HEK293 (cell line): ENCODE results near the gene SLC31A1.

ENCODE experiments used
- CTCF ChIA-PET: fragments of 350-600 bp; formaldehyde crosslinking; extraction: SDS; loops from one replicate; lab custom pipeline; 2021; ENCODE audit warnings: antibody characterized with exemption; lab: Yijun Ruan, JAX
- POLR2A ChIA-PET: fragments of 300-600 bp; formaldehyde crosslinking; extraction: SDS; loops from one replicate; lab custom pipeline; 2020; ENCODE audit warnings: antibody characterized with exemption, inconsistent platforms; lab: Yijun Ruan, JAX
- H3K27ac ChIP-seq: fragments of 200-500 bp; sonication (Bioruptor generic); 2 replicates; pipeline ENCODE4 v1.5.1; 2014; ENCODE audit warnings: low read depth, low read length, control low read depth, inconsistent platforms; ENCODE audit errors: extremely low read depth
- H3K36me3 ChIP-seq, 2 experiments: fragments of 200-500 bp in 1 of 2; sonication (Bioruptor generic) in 1 of 2; 1 replicate in 1 of 2; 2 replicates in 1 of 2; pipeline ENCODE4 v1.5.1; 2014 to 2017; ENCODE audit warnings: inconsistent platforms in 2 of 2, low read length in 2 of 2; ENCODE audit not compliant: control insufficient read depth in 2 of 2, insufficient read depth in 1 of 2
- H3K4me1 ChIP-seq: fragments of 200-500 bp; sonication (Bioruptor generic); 2 replicates; pipeline ENCODE4 v1.5.1; 2014; ENCODE audit warnings: mild to moderate bottlenecking, low read length, inconsistent platforms; ENCODE audit not compliant: control insufficient read depth, insufficient read depth
- H3K4me3 ChIP-seq: 2 replicates; pipeline ENCODE4 v1.5.1; 2011; ENCODE audit warnings: low read depth, mild to moderate bottlenecking, control low read depth, low read length, moderate library complexity
- H3K9me3 ChIP-seq: fragments of 200-500 bp; sonication (Bioruptor generic); 2 replicates; pipeline ENCODE4 v1.5.1; 2014; ENCODE audit warnings: low read depth, low read length, inconsistent platforms; ENCODE audit not compliant: control insufficient read depth, insufficient read depth
- KLF16 ChIP-seq: fragments of 450-650 bp; formaldehyde crosslinking; IDR thresholded peaks from 2 replicates; pipeline ENCODE4 v1.5.1; 2017; ENCODE audit warnings: missing biosample characterization, missing genetic modification characterization
- KLF17 ChIP-seq: fragments of 450-650 bp; formaldehyde crosslinking; IDR thresholded peaks from 2 replicates; pipeline ENCODE4 v1.5.1; 2016; ENCODE audit warnings: missing biosample characterization, missing genetic modification characterization
- MEIS1 ChIP-seq: sonication (generic); formaldehyde crosslinking; IDR thresholded peaks from 2 replicates; pipeline ENCODE4 v1.8.1; 2022; ENCODE audit warnings: missing genetic modification reagents, mild to moderate bottlenecking, borderline replicate concordance
- SCRT1 ChIP-seq: fragments of 450-650 bp; formaldehyde crosslinking; IDR thresholded peaks from 2 replicates; pipeline ENCODE4 v1.5.1; 2016; ENCODE audit warnings: missing biosample characterization, missing genetic modification characterization, borderline replicate concordance
- SCRT2 ChIP-seq: fragments of 450-650 bp; formaldehyde crosslinking; IDR thresholded peaks from 2 replicates; pipeline ENCODE4 v1.5.1; 2016; ENCODE audit warnings: missing biosample characterization, missing genetic modification characterization
- ZBTB20 ChIP-seq: fragments of 450-650 bp; formaldehyde crosslinking; IDR thresholded peaks from 2 replicates; pipeline ENCODE4 v1.5.1; 2016; ENCODE audit warnings: missing biosample characterization, missing genetic modification characterization
- ZBTB48 ChIP-seq: fragments of 450-650 bp; formaldehyde crosslinking; IDR thresholded peaks from 2 replicates; pipeline ENCODE4 v1.5.1; 2016; ENCODE audit warnings: missing biosample characterization, missing genetic modification characterization
- ZBTB7A ChIP-seq: fragments of 450-650 bp; formaldehyde crosslinking; IDR thresholded peaks from 2 replicates; pipeline ENCODE4 v1.5.1; 2016; ENCODE audit warnings: low read depth, missing biosample characterization, missing genetic modification characterization
- ZFP37 ChIP-seq: fragments of 450-650 bp; formaldehyde crosslinking; IDR thresholded peaks from 2 replicates; pipeline ENCODE4 v1.5.1; 2016; ENCODE audit warnings: missing biosample characterization, missing genetic modification characterization
- ZNF175 ChIP-seq: fragments of 450-650 bp; formaldehyde crosslinking; IDR thresholded peaks from 2 replicates; pipeline ENCODE4 v1.5.1; 2016; ENCODE audit warnings: missing biosample characterization, missing genetic modification characterization
- ZNF18 ChIP-seq: fragments of 450-650 bp; formaldehyde crosslinking; IDR thresholded peaks from 2 replicates; pipeline ENCODE4 v1.5.1; 2016; ENCODE audit warnings: missing biosample characterization, missing genetic modification characterization
- ZNF26 ChIP-seq: fragments of 450-650 bp; formaldehyde crosslinking; IDR thresholded peaks from 2 replicates; pipeline ENCODE4 v1.5.1; 2016; ENCODE audit warnings: missing biosample characterization, missing genetic modification characterization
- ZNF366 ChIP-seq: fragments of 450-650 bp; formaldehyde crosslinking; conservative IDR thresholded peaks from 2 replicates; pipeline ENCODE4 v1.5.1; 2016; ENCODE audit warnings: missing biosample characterization, missing genetic modification characterization
- ZNF398 ChIP-seq: fragments of 450-650 bp; formaldehyde crosslinking; IDR thresholded peaks from 2 replicates; pipeline ENCODE4 v1.5.1; 2017; ENCODE audit warnings: missing biosample characterization, missing genetic modification characterization
- ZNF426 ChIP-seq: fragments of 450-650 bp; formaldehyde crosslinking; IDR thresholded peaks from 2 replicates; pipeline ENCODE4 v1.5.1; 2017; ENCODE audit warnings: missing biosample characterization, missing genetic modification characterization, mild to moderate bottlenecking, inconsistent platforms, moderate library complexity
- ZNF521 ChIP-seq: fragments of 450-650 bp; formaldehyde crosslinking; IDR thresholded peaks from 2 replicates; pipeline ENCODE4 v1.5.1; 2017; ENCODE audit warnings: missing biosample characterization, mild to moderate bottlenecking, missing genetic modification characterization
- ZNF560 ChIP-seq: fragments of 450-650 bp; formaldehyde crosslinking; IDR thresholded peaks from 2 replicates; pipeline ENCODE4 v1.5.1; 2017; ENCODE audit warnings: missing biosample characterization, missing genetic modification characterization, borderline replicate concordance

The SLC31A1 gene

GRCh38 chr9:113221800-113222481, 597 bp downstream of the SLC31A1 start:
- Histone ChIP-seq H3K4me1 (0 out of 2 replicates have a peak, but pooled peaks cover 3% of the 10 kb centered on the region), H3K9me3 (no peaks in the 10 kb centered on the region), H3K27ac (peak overlapping the region; percentile 47; the same call in 1 of the 2 replicates), H3K36me3 (peaks cover 0 to 10% of the 10 kb centered on the region in 2 experiments), H3K4me3 (peak overlapping the region; percentile 80)
- CTCF ChIA-PET = interaction anchor here (1.0 to 3.2 kb wide), 5 partner anchors 8 to 118 kb away, joined by 3 to 19 read pairs (median 6); partner anchors contain the start of genes CDC26 and WDR31
- POLR2A ChIA-PET = interaction anchor here (0.5 to 4.2 kb wide), 20 partner anchors 10 to 1204 kb away, joined by 3 to 44 read pairs (median 4); partner anchors contain the start of genes C9orf43, CDC26, HSDL2 and POLE3
- TF ChIP-seq ZNF398 (0 out of 2 replicates have a peak, but pooled peaks have one; percentile 5), ZNF521 (tag by site-specific recombination) (no peak), ZFP37 (tag by site-specific recombination) (0 out of 2 replicates have a peak, but pooled peaks have one; percentile 2), ZNF175 (tag by site-specific recombination) (no peak)

- ChIA-PET CTCF (interaction anchor here (1.0 to 3.2 kb wide), 4 partner anchors 10 to 117 kb away, joined by 3 to 19 read pairs (median 8); partner anchors contain the start of genes CDC26 and WDR31), POLR2A (interaction anchor here (0.6 to 4.2 kb wide), 5 partner anchors 9 to 188 kb away, joined by 3 to 44 read pairs (median 15); partner anchors contain the start of genes C9orf43, CDC26, POLE3 and PRPF4)
- 0 out of 2 replicates have a peak, but pooled peaks cover 3% of the 10 kb centered on the region for H3K4me1 ChIP-seq
- peaks cover 0 to 10% of the 10 kb centered on the region in 2 experiments for H3K36me3 ChIP-seq
- H3K27ac ChIP-seq = no peak overlapping the region
- no peaks in the 10 kb centered on the region for H3K9me3 ChIP-seq
- TF ChIP-seq ZBTB7A (tag by site-specific recombination) (no peak), ZNF426 (no peak), KLF16 (no peak), ZNF26 (no peak), SCRT1 (tag by site-specific recombination) (0 out of 2 replicates have a peak, but pooled peaks have one; percentile 33), MEIS1 (CRISPR knock-in tag) (no peak), ZNF366 (tag by site-specific recombination) (no peak), KLF17 (tag by site-specific recombination) (no peak), ZNF18 (tag by site-specific recombination) (no peak), SCRT2 (tag by site-specific recombination) (peak; percentile 73; the same call in 1 of the 2 replicates), ZBTB20 (no peak), ZNF560 (tag by site-specific recombination) (no peak), ZBTB48 (tag by site-specific recombination) (no peak)
- H3K4me3 ChIP-seq = peak overlapping the region; percentile 80
Measured at GRCh38 chr9:113222482-113222841, 1.1 kb downstream of the SLC31A1 start.
